ACC112 (cell line): ENCODE data around the gene CCDC27.

Experiments
- H2AFZ ChIP-seq: fragments of 200-600 bp; sonication (generic); one replicate; pipeline ENCODE4 v1.6.0; 2017; ENCODE audit warnings: antibody characterized with exemption, low read length; ENCODE audit not compliant: unreplicated experiment
- H3K27ac ChIP-seq: fragments of 200-600 bp; sonication (generic); 2 replicates; pipeline ENCODE4 v1.5.1; 2014; ENCODE audit warnings: low read depth, mild to moderate bottlenecking, antibody characterized with exemption, low read length, moderate library complexity
- H3K27me3 ChIP-seq: fragments of 200-600 bp; sonication (generic); 2 replicates; pipeline ENCODE4 v1.6.1; 2014; ENCODE audit warnings: mild to moderate bottlenecking, antibody characterized with exemption, low read length, moderate library complexity, mixed read lengths; ENCODE audit not compliant: insufficient read depth
- H3K36me3 ChIP-seq: fragments of 200-600 bp; sonication (generic); 2 replicates; pipeline ENCODE4 v1.6.1; 2016; ENCODE audit warnings: mild to moderate bottlenecking, antibody characterized with exemption, low read length, moderate library complexity, mixed read lengths; ENCODE audit not compliant: insufficient read depth
- H3K4me1 ChIP-seq: fragments of 200-600 bp; sonication (generic); one replicate; pipeline ENCODE4 v1.6.1; 2016; ENCODE audit warnings: low read length, mixed read lengths; ENCODE audit not compliant: insufficient read depth, unreplicated experiment, control insufficient read depth
- H3K4me3 ChIP-seq: fragments of 200-600 bp; sonication (generic); 2 replicates; pipeline ENCODE4 v1.5.1; 2014; ENCODE audit warnings: mild to moderate bottlenecking, low read depth, low read length
- H3K79me2 ChIP-seq: fragments of 200-600 bp; sonication (generic); one replicate; pipeline ENCODE4 v1.6.0; 2016; ENCODE audit warnings: low read length; ENCODE audit not compliant: control insufficient read depth, unreplicated experiment, insufficient read depth

Gene CCDC27

GRCh38 chr1:3731583-3732433, 20.4 kb upstream of the CCDC27 start:
- Histone ChIP-seq H3K36me3 (no peaks in the 10 kb centered on the region), H3K79me2 (no peaks in the 10 kb centered on the region), H3K27ac (no peak overlapping the region), H3K27me3 (peaks cover 16% of the 10 kb centered on the region; the same call in 1 of the 2 replicates), H3K4me3 (no peak overlapping the region), H2AFZ (no peak overlapping the region), H3K4me1 (peaks cover 4% of the 10 kb centered on the region)

- Histone ChIP-seq H3K4me3 (no peak overlapping the region), H3K36me3 (no peaks in the 10 kb centered on the region; the same call in 1 of the 2 replicates), H3K4me1 (peaks cover 4% of the 10 kb centered on the region), H3K27ac (no peak overlapping the region), H3K79me2 (no peaks in the 10 kb centered on the region), H3K27me3 (peaks cover 16% of the 10 kb centered on the region; the same call in 1 of the 2 replicates), H2AFZ (no peak overlapping the region)
Observed at GRCh38 chr1:3732434-3733093, 19.7 kb upstream of the CCDC27 start.

GRCh38 chr1:3733094-3733882, 19.0 kb upstream of the CCDC27 start:
- no peaks in the 10 kb centered on the region for H3K79me2 ChIP-seq
- no peak overlapping the region for H2AFZ ChIP-seq
- H3K27ac ChIP-seq: no peak overlapping the region
- peaks cover 4% of the 10 kb centered on the region for H3K4me1 ChIP-seq
- peaks cover under 1% of the 10 kb centered on the region; the same call in 1 of the 2 replicates for H3K36me3 ChIP-seq
- 0 out of 2 replicates have a peak, but pooled peaks cover 9% of the 10 kb centered on the region for H3K27me3 ChIP-seq
- no peak overlapping the region for H3K4me3 ChIP-seq

- H3K79me2 ChIP-seq: no peaks in the 10 kb centered on the region
- H3K27me3 ChIP-seq: 0 out of 2 replicates have a peak, but pooled peaks cover 6% of the 10 kb centered on the region
- peaks cover 4% of the 10 kb centered on the region; the same call in 1 of the 2 replicates for H3K36me3 ChIP-seq
- H3K4me3 ChIP-seq: no peak overlapping the region
- peaks cover 4% of the 10 kb centered on the region for H3K4me1 ChIP-seq
- no peak overlapping the region for H2AFZ ChIP-seq
- no peak overlapping the region for H3K27ac ChIP-seq
Observed at GRCh38 chr1:3733883-3734589, 18.2 kb upstream of the CCDC27 start.

- Histone ChIP-seq H3K36me3 (peaks cover 4% of the 10 kb centered on the region; the same call in 1 of the 2 replicates), H3K27ac (no peak overlapping the region), H3K27me3 (0 out of 2 replicates have a peak, but pooled peaks cover 1% of the 10 kb centered on the region), H2AFZ (no peak overlapping the region), H3K79me2 (no peaks in the 10 kb centered on the region), H3K4me1 (peaks cover 4% of the 10 kb centered on the region), H3K4me3 (no peak overlapping the region)
Observed at GRCh38 chr1:3734602-3735001, 17.6 kb upstream of the CCDC27 start.

GRCh38 chr1:3735027-3735681, 17.1 kb upstream of the CCDC27 start:
- Histone ChIP-seq H3K27me3 (no peaks in the 10 kb centered on the region), H3K4me3 (no peak overlapping the region), H3K4me1 (peaks cover 4% of the 10 kb centered on the region), H3K79me2 (no peaks in the 10 kb centered on the region), H3K36me3 (peaks cover 4% of the 10 kb centered on the region; the same call in 1 of the 2 replicates), H2AFZ (no peak overlapping the region), H3K27ac (no peak overlapping the region)

- no peaks in the 10 kb centered on the region for H3K79me2 ChIP-seq
- no peak overlapping the region for H2AFZ ChIP-seq
- H3K36me3 ChIP-seq: peaks cover 4% of the 10 kb centered on the region; the same call in 1 of the 2 replicates
- H3K27ac ChIP-seq: no peak overlapping the region
- H3K4me3 ChIP-seq: no peak overlapping the region
- peaks cover 4% of the 10 kb centered on the region for H3K4me1 ChIP-seq
- H3K27me3 ChIP-seq: no peaks in the 10 kb centered on the region
Observed at GRCh38 chr1:3735688-3736087, 16.6 kb upstream of the CCDC27 start.

GRCh38 chr1:3736131-3736561, 16.1 kb upstream of the CCDC27 start:
- peaks cover 4% of the 10 kb centered on the region; the same call in 1 of the 2 replicates for H3K36me3 ChIP-seq
- H3K27me3 ChIP-seq: no peaks in the 10 kb centered on the region
- H3K27ac ChIP-seq: peak overlapping the region; percentile 39; the same call in 1 of the 2 replicates
- H3K79me2 ChIP-seq: no peaks in the 10 kb centered on the region
- no peak overlapping the region for H3K4me3 ChIP-seq
- no peak overlapping the region for H2AFZ ChIP-seq
- H3K4me1 ChIP-seq: peaks cover 4% of the 10 kb centered on the region

- no peak overlapping the region for H3K4me3 ChIP-seq
- H3K27me3 ChIP-seq: no peaks in the 10 kb centered on the region
- H3K36me3 ChIP-seq: peaks cover 4% of the 10 kb centered on the region; the same call in 1 of the 2 replicates
- no peak overlapping the region for H2AFZ ChIP-seq
- H3K27ac ChIP-seq: peak overlapping the region; percentile 39; the same call in 1 of the 2 replicates
- no peaks in the 10 kb centered on the region for H3K79me2 ChIP-seq
- peaks cover 4% of the 10 kb centered on the region for H3K4me1 ChIP-seq
Observed at GRCh38 chr1:3736708-3737107, 15.5 kb upstream of the CCDC27 start.
